GM21447 (cell line): ENCODE measurements around the gene VDR.

ENCODE experiments used
- ATAC-seq: cut with Tn5 transposase; IDR thresholded peaks from one replicate; pipeline ENCODE4 v1.9.1; 2021; ENCODE audit not compliant: unreplicated experiment

Gene VDR

DNA sequence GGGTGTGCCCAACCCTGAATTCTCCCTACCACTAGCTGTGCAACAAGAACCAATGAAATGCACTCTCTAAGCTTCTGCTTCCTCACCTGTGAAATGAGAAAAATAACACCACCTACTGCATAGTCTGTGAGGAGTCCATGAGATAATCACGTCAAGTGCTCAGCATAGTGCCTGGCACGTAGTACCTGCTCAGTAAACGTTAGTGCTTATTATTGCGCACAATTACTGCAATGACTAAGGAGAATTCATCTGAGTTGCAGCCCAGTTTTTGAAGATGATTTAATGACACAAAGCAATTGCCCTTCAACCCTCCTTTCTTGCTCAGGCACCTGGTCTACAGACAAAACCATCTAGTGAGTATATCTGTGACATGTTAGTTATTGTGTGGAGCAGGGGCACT, 8.8 kb downstream of the VDR start:
- no peak for ATAC-seq

- ATAC-seq, result no peak
Measured at GRCh38 chr12:47894652-47895051, 10.1 kb downstream of the VDR start.

- peak; percentile 49 for ATAC-seq
Measured at GRCh38 chr12:47894068-47894467, 10.7 kb downstream of the VDR start.

DNA sequence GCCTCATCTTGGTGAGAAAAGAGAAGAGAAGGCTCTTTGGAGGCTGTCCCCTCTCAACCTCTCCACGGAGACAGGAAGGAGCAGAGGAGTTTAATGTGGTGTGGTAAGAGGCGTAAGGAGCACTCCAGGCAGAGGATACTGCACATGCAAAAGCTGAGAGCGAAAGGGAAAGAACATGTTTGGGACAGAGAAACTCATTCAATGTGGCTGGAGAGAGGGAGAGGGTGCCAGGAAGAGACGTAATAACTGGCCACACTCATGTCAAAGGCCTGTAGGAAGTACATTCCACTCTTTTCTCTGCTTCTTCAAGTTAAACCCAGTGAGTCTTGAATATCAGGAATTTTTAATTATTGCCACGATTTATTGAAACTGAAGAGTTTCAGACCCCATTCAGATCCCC, 12.0 kb downstream of the VDR start:
- no peak for ATAC-seq

DNA sequence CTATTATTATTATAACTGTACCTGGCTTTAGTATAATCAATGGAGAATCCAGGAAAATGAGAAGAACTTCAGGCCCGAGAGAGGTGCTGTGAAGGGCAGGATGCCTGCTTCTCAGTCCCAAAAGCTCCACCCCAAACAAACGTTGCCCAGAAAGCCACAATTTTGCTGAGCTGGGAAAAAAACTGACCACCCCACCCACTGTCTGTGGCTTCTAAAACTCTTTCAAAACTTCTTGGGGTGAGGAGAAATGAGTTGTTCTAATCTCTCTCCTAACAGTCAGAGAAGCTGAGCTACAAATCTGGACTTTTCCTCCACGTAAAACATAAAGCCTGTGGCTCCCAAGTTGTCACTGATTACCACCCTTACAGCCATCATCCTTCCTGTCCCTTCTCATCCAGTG, 13.4 kb downstream of the VDR start:
- no peak for ATAC-seq

DNA sequence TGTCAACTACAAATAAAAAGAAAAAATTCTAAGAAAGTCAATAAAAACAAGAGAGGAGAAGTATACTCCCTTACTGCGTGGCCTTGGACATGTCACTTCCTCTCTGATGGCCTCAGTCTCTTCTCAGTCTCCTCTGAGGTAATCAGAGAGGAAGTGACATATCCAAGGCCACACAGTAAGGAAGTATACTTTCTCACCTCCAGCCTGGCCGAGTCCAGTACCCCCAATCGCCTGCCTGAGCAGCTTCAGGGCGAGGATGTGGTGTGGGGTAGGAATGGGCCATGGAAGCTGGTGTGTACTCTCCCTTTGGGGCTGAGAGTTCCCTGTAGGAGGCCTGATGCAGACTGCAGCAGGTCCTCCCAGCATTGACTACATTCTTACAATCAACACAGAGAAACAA, 15.8 kb downstream of the VDR start:
- ATAC-seq, result peak; percentile 48

- no peak for ATAC-seq
Measured at GRCh38 chr12:47888153-47888819, 16.5 kb downstream of the VDR start.

GRCh38 chr12:47887529-47887928, 17.3 kb downstream of the VDR start:
- no peak for ATAC-seq

DNA sequence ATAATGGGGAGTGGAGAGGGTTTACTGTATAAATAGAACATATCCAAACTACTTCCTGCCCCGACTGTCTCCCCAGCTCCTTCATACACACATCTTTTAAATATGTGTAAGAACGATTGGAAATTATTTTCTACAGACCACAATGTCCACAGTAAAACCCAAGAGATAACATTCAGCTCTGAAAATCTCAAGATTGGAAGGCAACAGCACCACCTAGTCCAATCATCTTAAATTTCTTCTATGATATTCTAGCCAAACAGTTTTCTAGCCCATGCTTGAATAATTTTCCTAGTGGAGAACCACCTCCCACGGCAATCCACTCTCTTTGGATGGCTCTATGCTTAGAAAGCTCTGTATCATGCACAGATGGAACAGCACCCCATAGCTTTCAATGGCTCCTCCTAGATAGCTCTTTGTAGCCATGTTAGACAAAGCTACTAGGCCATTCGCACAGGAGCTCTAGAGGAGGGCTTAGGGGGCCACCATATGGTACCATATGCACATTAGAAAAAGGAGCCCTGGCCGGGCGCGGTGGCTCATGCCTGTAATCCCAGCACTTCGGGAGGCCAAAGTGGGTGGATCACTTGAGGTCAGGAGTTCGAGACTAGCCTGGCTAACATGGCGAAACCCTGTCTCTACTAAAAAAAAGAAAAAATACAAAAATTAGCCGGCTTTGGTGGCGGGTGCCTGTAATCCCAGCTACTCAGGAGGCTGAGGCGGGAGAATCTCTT, 18.1 kb downstream of the VDR start:
- ATAC-seq, result no peak

DNA sequence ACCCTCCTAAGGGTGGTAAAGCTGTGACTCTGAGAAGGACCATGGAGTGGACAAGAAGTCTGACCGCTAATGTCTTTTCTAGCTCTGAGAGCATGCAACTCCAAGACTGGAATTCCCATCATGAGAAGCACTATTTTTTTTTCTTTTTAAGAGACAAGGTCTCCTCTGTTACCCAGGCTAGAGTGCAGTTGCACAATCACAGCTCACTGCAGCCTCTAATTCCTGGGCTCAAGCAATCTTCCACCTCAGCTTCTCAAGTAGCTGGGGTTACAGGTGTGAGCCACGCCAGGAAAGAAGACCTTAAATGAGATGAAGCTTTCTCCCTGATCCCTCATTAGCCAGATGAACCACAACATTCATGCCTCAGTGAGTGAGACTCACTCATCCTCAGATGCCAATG, 19.2 kb downstream of the VDR start:
- ATAC-seq, result no peak

DNA sequence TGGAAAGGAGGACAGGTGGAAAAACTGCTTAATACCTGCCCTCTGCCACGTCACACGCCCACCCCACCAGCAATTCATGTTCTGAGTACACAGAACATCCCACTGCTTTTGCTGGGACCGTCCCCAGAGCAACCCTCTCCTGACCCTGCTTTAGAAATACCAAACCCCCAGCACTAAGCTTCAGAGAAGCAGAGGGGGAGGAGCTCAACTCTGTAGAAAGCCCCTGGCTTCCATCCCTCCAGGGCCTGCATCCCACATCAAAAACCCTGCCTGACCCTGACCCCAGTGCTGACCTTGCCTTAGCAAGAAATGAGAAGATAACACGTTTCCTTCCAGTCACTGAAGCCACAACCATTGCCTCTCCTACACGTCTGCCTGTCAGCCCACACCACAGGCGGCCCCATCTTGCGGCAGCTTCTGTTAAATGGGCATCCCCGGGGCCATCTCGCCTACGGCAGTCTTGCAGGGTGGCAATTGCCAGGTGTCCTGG, 19.7 kb downstream of the VDR start:
- ATAC-seq, result peak; percentile 46

- no peak for ATAC-seq
Measured at GRCh38 chr12:47884501-47884900, 20.3 kb downstream of the VDR start.

DNA sequence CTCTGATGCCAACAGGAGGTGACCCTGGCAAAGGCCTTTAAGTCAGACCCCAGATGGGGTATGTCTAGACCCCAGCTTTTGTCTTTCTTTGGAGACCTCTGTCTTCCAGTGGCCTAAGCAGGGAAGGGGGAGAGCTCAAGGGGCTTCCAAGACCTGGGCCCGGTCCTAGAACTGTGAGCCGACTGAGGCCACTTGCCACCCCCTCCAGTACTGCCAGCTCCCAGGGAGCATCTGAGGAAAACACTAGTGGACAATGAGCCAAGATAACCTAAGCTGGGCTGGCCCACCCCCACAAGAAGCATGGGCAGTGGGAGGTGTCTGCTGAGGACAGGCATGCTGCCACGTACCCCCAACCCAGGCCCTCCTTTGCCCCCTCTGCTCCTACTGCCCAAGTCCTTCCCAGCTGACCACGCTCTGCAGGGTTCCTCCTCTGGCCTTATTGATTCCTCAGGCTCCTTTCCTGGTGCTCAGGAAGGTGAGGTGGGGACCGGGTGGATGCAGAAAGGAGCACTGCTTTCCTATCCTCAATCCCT, 21.1 kb downstream of the VDR start:
- no peak for ATAC-seq

DNA sequence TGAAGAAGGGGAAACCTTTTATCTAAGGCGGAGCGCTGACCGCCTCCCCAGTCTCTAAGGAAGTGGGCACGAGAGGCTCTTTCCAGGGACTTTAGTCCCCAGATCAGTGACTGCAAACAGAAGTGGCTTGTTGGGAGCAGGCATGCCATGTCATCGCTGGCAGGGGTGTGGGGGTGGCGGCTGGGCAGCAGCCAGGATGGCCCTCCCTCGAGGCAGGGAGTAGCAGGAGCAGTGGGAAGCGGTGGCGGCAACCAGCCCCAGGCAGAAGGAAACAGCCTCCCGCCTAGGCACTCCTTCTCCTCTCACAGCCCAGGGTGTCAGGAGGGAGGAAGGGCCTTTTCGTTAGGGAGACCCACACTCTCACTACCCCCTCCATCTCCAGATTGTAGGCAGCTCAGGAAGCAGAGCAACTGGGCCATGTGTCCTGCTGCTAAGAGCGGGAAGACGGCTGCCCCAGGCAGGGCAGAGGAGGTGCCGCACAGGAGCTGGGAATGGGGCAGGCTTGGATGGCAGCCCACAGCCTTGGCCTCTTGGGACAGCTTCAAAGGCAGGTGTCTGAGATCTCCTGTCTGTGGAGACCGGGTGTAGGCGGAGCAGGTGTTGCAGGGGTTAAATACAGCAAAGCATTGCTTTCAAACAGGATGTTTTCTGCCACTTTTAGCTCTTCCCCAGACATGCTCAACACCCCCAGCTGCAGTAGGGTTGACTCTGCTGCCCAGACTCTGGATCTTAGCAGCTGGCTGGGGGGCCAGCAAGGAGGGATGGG, 21.8 kb downstream of the VDR start:
- peak; percentile 74 for ATAC-seq

- no peak for ATAC-seq
Measured at GRCh38 chr12:47881826-47882427, 22.9 kb downstream of the VDR start.

- no peak for ATAC-seq
Measured at GRCh38 chr12:47881051-47881450, 23.7 kb downstream of the VDR start.

DNA sequence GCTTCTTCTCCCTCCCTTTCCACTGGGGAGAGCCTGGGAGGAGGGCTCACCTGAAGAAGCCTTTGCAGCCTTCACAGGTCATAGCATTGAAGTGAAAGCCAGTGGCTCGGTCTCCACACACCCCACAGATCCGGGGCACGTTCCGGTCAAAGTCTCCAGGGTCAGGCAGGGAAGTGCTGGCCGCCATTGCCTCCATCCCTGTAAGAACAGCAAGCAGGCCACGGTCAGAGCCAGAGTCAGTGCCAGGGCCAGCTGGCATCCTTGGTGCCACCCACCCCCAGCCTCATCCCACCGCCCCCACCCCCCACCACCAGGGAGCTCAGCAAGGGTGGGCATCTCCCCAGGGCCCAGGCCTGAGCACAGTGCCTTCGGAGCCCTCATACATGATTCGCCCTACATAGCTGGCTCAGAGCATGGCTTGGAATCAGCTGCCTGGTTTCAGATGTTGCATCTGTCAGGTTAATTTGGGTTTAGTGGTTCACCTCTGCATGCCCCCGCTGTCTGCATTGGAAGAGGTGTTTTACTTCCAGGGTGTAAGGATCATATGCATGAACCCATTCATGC, 25.8 kb downstream of the VDR start:
- no peak for ATAC-seq

DNA sequence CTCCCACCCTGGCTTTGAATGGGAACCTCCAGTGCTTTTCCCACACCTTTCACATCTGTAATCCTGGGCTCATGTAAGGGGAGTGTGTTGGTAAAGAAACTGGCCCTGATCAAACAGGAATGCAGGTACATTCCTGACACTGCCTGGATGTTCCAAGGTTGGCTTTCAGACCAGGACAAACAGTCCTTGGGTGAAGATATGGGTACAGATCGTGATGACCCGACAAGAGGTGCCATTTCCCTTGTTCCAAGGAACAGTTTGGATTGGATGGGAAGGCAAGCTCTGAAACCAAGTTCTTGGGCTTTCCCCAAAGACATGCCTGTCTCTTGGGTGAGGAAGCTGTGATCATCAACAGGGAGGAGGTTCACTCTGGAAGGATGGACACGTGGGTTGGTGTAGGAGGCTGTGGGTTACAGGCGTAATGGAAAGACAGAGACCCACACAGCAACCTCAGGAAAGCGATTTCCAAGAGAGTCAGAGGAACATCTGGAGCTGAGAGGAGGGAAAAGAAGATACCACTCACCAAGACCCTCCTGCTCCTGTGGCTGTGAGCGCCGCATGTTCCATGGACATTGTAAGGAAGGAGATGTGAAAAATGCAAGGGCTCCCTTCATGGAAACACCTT, 26.4 kb downstream of the VDR start:
- ATAC-seq, result no peak

GRCh38 chr12:47877081-47877480, 27.7 kb downstream of the VDR start:
- no peak for ATAC-seq

GRCh38 chr12:47876440-47876960, 28.3 kb downstream of the VDR start:
- no peak for ATAC-seq
